ENCODE measurements around the gene OSBPL1A. TPM values are rescaled to one million over a fixed set of nuclear protein-coding genes. Genes with fewer than 3 reads are reported as not detected.

The OSBPL1A gene
- total and polyA plus RNA-seq, 12 donors, result 18.7 to 116 (median 60.0) TPM

- WGBS, 4 donors, result 93 to 94% (median 93%) methylated on average over 7 of the region's 7 CpGs
- no peaks in the 10 kb centered on the region for H3K4me1 ChIP-seq (replicated peaks in 1 of 2)
- DNase-seq, result no peak
- TF ChIP-seq CTCF (IDR thresholded peaks at IDR 0.05) (no peak), POLR2A (IDR thresholded peaks at IDR 0.05) (no peak)
- peaks cover 0 to 29% of the 10 kb centered on the region in 2 donors for H3K36me3 ChIP-seq (replicated peaks in 1 of 2)
- no peaks in the 10 kb centered on the region for H3K27me3 ChIP-seq
- intact Hi-C loops (cut with DNase I), result no loop called here
- no peak overlapping the region for H3K4me3 ChIP-seq
- no peak overlapping the region for H3K27ac ChIP-seq
- H3K9me3 ChIP-seq (replicated peaks in 1 of 3), result no peaks in the 10 kb centered on the region
These were observed 229.1 kb downstream of the OSBPL1A start for GRCh38 chr18:24168496-24168895.

- 92 to 98% (median 95%) methylated on average over 2 of the region's 2 CpGs for WGBS, 4 donors
- no peaks in the 10 kb centered on the region for H3K4me1 ChIP-seq (replicated peaks in 1 of 2)
- intact Hi-C loops (cut with DNase I), result no loop called here
- DNase-seq, result no peak
- no peak overlapping the region for H3K27ac ChIP-seq
- H3K36me3 ChIP-seq (replicated peaks in 1 of 2), result peaks cover 0 to 51% of the 10 kb centered on the region in 2 donors
- H3K4me3 ChIP-seq, result no peak overlapping the region
- H3K9me3 ChIP-seq (replicated peaks in 1 of 3), result no peaks in the 10 kb centered on the region
- H3K27me3 ChIP-seq, result no peaks in the 10 kb centered on the region
- no peak for TF ChIP-seq CTCF (IDR thresholded peaks at IDR 0.05)
- no peak for TF ChIP-seq POLR2A (IDR thresholded peaks at IDR 0.05)
These were observed 236.3 kb downstream of the OSBPL1A start for GRCh38 chr18:24161304-24161703.

GRCh38 chr18:24160086-24160485, 237.5 kb downstream of the OSBPL1A start:
- no peak for TF ChIP-seq CTCF (IDR thresholded peaks at IDR 0.05)
- Histone ChIP-seq H3K27ac (no peak overlapping the region), H3K27me3 (no peaks in the 10 kb centered on the region), H3K36me3 (replicated peaks in 1 of 2) (peaks cover 0 to 39% of the 10 kb centered on the region in 2 donors), H3K4me1 (replicated peaks in 1 of 2) (no peaks in the 10 kb centered on the region), H3K4me3 (no peak overlapping the region), H3K9me3 (replicated peaks in 1 of 3) (no peaks in the 10 kb centered on the region)
- intact Hi-C loops (cut with DNase I), result no loop called here
- no peak for DNase-seq
- WGBS, 4 donors, result 96 to 98% (median 97%) methylated on average over 5 of the region's 5 CpGs

GRCh38 chr18:24157855-24158254, 239.8 kb downstream of the OSBPL1A start:
- Histone ChIP-seq H3K27me3 (no peaks in the 10 kb centered on the region), H3K4me3 (no peak overlapping the region), H3K4me1 (replicated peaks in 1 of 2) (no peaks in the 10 kb centered on the region), H3K36me3 (replicated peaks in 1 of 2) (peaks cover 0 to 32% of the 10 kb centered on the region in 2 donors), H3K9me3 (replicated peaks in 1 of 3) (no peaks in the 10 kb centered on the region), H3K27ac (no peak overlapping the region)
- intact Hi-C loops (cut with DNase I), result no loop called here
- no peak for DNase-seq
- no peak for TF ChIP-seq POLR2A (IDR thresholded peaks at IDR 0.05)
- TF ChIP-seq CTCF (IDR thresholded peaks at IDR 0.05), result no peak
- WGBS, 4 donors, result 94 to 98% (median 97%) methylated on average over 3 of the region's 3 CpGs
